Left forelimb (tissue), 1 donor: ENCODE measurements around the gene TTLL7.
"Not testable (repeated sequence)": the region's sequence is repeated elsewhere in the genome, so short reads cannot be mapped to it uniquely, and the experiment has no call there.

Experiments used
- DNase-seq: peaks from one replicate; pipeline ENCODE4 v3.0.0-alpha.2; 2018; ENCODE audit warnings: low spot score

Gene TTLL7

GRCh38 chr1:83931658-83932253, 67.2 kb downstream of the TTLL7 start:
- DNase-seq = no peak

GRCh38 chr1:83929184-83929583, 69.7 kb downstream of the TTLL7 start:
- DNase-seq = no peak

- no peak for DNase-seq
These were observed 70.5 kb downstream of the TTLL7 start for GRCh38 chr1:83928396-83928795.

GRCh38 chr1:83927701-83928100, 71.2 kb downstream of the TTLL7 start:
- no peak for DNase-seq

GRCh38 chr1:83927061-83927460, 71.9 kb downstream of the TTLL7 start:
- no peak for DNase-seq

GRCh38 chr1:83923553-83923952, 75.4 kb downstream of the TTLL7 start:
- DNase-seq = no peak

- DNase-seq = no peak
These were observed 76.5 kb downstream of the TTLL7 start for GRCh38 chr1:83922431-83922830.

GRCh38 chr1:83920320-83920719, 78.6 kb downstream of the TTLL7 start:
- no peak for DNase-seq

GRCh38 chr1:83919872-83920271, 79.1 kb downstream of the TTLL7 start:
- DNase-seq = no peak

- DNase-seq = no peak
These were observed 80.1 kb downstream of the TTLL7 start for GRCh38 chr1:83918688-83919285.

- no peak for DNase-seq
These were observed 81.0 kb downstream of the TTLL7 start for GRCh38 chr1:83917959-83918358.

GRCh38 chr1:83916094-83916493, 82.8 kb downstream of the TTLL7 start:
- DNase-seq = not testable (repeated sequence)

- no peak for DNase-seq
These were observed 86.1 kb downstream of the TTLL7 start for GRCh38 chr1:83912876-83913275.

- no peak for DNase-seq
These were observed 88.5 kb downstream of the TTLL7 start for GRCh38 chr1:83910461-83910860.

- DNase-seq = no peak
These were observed 89.2 kb downstream of the TTLL7 start for GRCh38 chr1:83909687-83910086.

- DNase-seq = no peak
These were observed 93.5 kb downstream of the TTLL7 start for GRCh38 chr1:83905315-83905907.

GRCh38 chr1:83901547-83902155, 97.3 kb downstream of the TTLL7 start:
- DNase-seq = no peak

GRCh38 chr1:83900524-83900923, 98.4 kb downstream of the TTLL7 start:
- DNase-seq = no peak

GRCh38 chr1:83897516-83897915, 101.4 kb downstream of the TTLL7 start:
- DNase-seq = no peak

- DNase-seq = no peak
These were observed 102.6 kb downstream of the TTLL7 start for GRCh38 chr1:83896299-83896698.

- no peak for DNase-seq
These were observed 109.2 kb downstream of the TTLL7 start for GRCh38 chr1:83889707-83890106.

- DNase-seq = no peak
These were observed 111.4 kb downstream of the TTLL7 start for GRCh38 chr1:83887483-83887882.

- no peak for DNase-seq
These were observed 115.0 kb downstream of the TTLL7 start for GRCh38 chr1:83883979-83884378.
